Glutamatergic neuron (in vitro differentiated cells): ENCODE results near the gene ELK1. TPM values are rescaled to one million over a fixed set of nuclear protein-coding genes. Genes with fewer than 3 reads are reported as not detected.
"Not testable (repeated sequence)": the region's sequence is repeated elsewhere in the genome, so short reads cannot be mapped to it uniquely, and the experiment has no call there.

Source experiments
- DNase-seq: peaks from one replicate; pipeline ENCODE4 v3.0.0; 2022
- H3K27ac Mint-ChIP-seq: one replicate; pipeline ENCODE4 v1.8.0; 2020; ENCODE audit warnings: mild to moderate bottlenecking, mixed read lengths, inconsistent platforms; ENCODE audit not compliant: unreplicated experiment
- H3K27me3 Mint-ChIP-seq: one replicate; pipeline ENCODE4 v1.8.0; 2020; ENCODE audit warnings: mild to moderate bottlenecking, moderate library complexity, mixed read lengths, inconsistent platforms; ENCODE audit not compliant: unreplicated experiment
- H3K36me3 Mint-ChIP-seq: one replicate; pipeline ENCODE4 v1.8.0; 2020; ENCODE audit warnings: mild to moderate bottlenecking, mixed read lengths, inconsistent platforms; ENCODE audit not compliant: unreplicated experiment
- H3K4me1 Mint-ChIP-seq: one replicate; pipeline ENCODE4 v1.8.0; 2020; ENCODE audit warnings: mild to moderate bottlenecking, low read depth, mixed read lengths, inconsistent platforms; ENCODE audit not compliant: unreplicated experiment
- H3K4me3 Mint-ChIP-seq: one replicate; pipeline ENCODE4 v1.8.0; 2020; ENCODE audit warnings: mild to moderate bottlenecking, mixed read lengths, inconsistent platforms; ENCODE audit not compliant: unreplicated experiment
- H3K9me3 Mint-ChIP-seq: one replicate; pipeline ENCODE4 v1.8.0; 2020; ENCODE audit warnings: mild to moderate bottlenecking, moderate library complexity, mixed read lengths, inconsistent platforms; ENCODE audit not compliant: unreplicated experiment
- CTCF ChIP-seq: fragments of 200-600 bp; sonication (generic); IDR thresholded peaks from one replicate; pipeline ENCODE4 v1.5.0; 2021; ENCODE audit not compliant: partially characterized antibody, unreplicated experiment
- total RNA-seq: library from RNA; stranded (reverse); fragmentation: NEBNext Ultra II Directional; extraction: Animal tissue kit (Norgen Biotek cat#: 25700); gene quantifications from one replicate; pipeline ENCODE4 v1.2.1, GENCODE V29; 2021; ENCODE audit not compliant: unreplicated experiment

ELK1 gene
- total RNA-seq, 1 donor from 2014 or later = 11.9 TPM

GRCh38 chrX:47683829-47684205 is 33.5 kb upstream of the ELK1 start:
- Mint-ChIP-seq H3K4me1 (no peaks in the 10 kb centered on the region), H3K27ac (no peak overlapping the region), H3K36me3 (no peaks in the 10 kb centered on the region), H3K9me3 (no peaks in the 10 kb centered on the region), H3K27me3 (no peaks in the 10 kb centered on the region), H3K4me3 (no peak overlapping the region)
- TF ChIP-seq CTCF = no peak
- no peak for DNase-seq

GRCh38 chrX:47683184-47683828 is 32.9 kb upstream of the ELK1 start:
- no peak for DNase-seq
- no peaks in the 10 kb centered on the region for H3K9me3 Mint-ChIP-seq
- no peaks in the 10 kb centered on the region for H3K27me3 Mint-ChIP-seq
- no peak overlapping the region for H3K27ac Mint-ChIP-seq
- no peak overlapping the region for H3K4me3 Mint-ChIP-seq
- H3K36me3 Mint-ChIP-seq = no peaks in the 10 kb centered on the region
- TF ChIP-seq CTCF = no peak
- H3K4me1 Mint-ChIP-seq = no peaks in the 10 kb centered on the region

GRCh38 chrX:47675959-47676859 is 25.8 kb upstream of the ELK1 start:
- DNase-seq, H3K9me3 Mint-ChIP-seq, H3K36me3 Mint-ChIP-seq, H3K27me3 Mint-ChIP-seq, H3K27ac Mint-ChIP-seq, H3K4me3 Mint-ChIP-seq, H3K4me1 Mint-ChIP-seq: not testable (repeated sequence)

GRCh38 chrX:47674776-47675175 is 24.4 kb upstream of the ELK1 start:
- no peaks in the 10 kb centered on the region for H3K4me1 Mint-ChIP-seq
- H3K27ac Mint-ChIP-seq = no peak overlapping the region
- H3K4me3 Mint-ChIP-seq = no peak overlapping the region
- DNase-seq = no peak
- no peak for TF ChIP-seq CTCF
- H3K36me3 Mint-ChIP-seq = no peaks in the 10 kb centered on the region
- no peaks in the 10 kb centered on the region for H3K9me3 Mint-ChIP-seq
- peaks cover 4% of the 10 kb centered on the region for H3K27me3 Mint-ChIP-seq

GRCh38 chrX:47665797-47666196 is 15.4 kb upstream of the ELK1 start:
- H3K36me3 Mint-ChIP-seq, H3K27ac Mint-ChIP-seq, H3K4me3 Mint-ChIP-seq, H3K27me3 Mint-ChIP-seq, H3K4me1 Mint-ChIP-seq, H3K9me3 Mint-ChIP-seq, DNase-seq: not testable (repeated sequence)

- Mint-ChIP-seq H3K9me3 (peaks cover 1% of the 10 kb centered on the region), H3K27ac (no peak overlapping the region), H3K4me3 (no peak overlapping the region), H3K36me3 (no peaks in the 10 kb centered on the region), H3K27me3 (no peaks in the 10 kb centered on the region), H3K4me1 (no peaks in the 10 kb centered on the region)
- no peak for TF ChIP-seq CTCF
- DNase-seq = no peak
Observed at GRCh38 chrX:47664737-47665136, 14.4 kb upstream of the ELK1 start.
